Muscle layer of duodenum (tissue), 2 donors: ENCODE data around the gene SCFD2.

Experiments used
- H3K27ac ChIP-seq: one replicate; pipeline ENCODE4 v1.7.0; 2013; ENCODE audit warnings: mild to moderate bottlenecking, low read length
- H3K27me3 ChIP-seq: one replicate; pipeline ENCODE4 v1.7.0; 2013; ENCODE audit warnings: low read depth, mild to moderate bottlenecking, control low read depth, low read length
- H3K36me3 ChIP-seq, 2 donors: one replicate each; pipeline ENCODE4 v1.7.0; 2013; ENCODE audit warnings: low read length in 2 of 2, control low read depth in 1 of 2, mild to moderate bottlenecking in 1 of 2; ENCODE audit not compliant: insufficient read depth in 2 of 2, control insufficient read depth in 1 of 2
- H3K4me1 ChIP-seq, 2 donors: one replicate each; pipeline ENCODE4 v1.7.0; 2013; ENCODE audit warnings: low read length in 2 of 2, mild to moderate bottlenecking in 2 of 2, control low read depth in 1 of 2, moderate library complexity in 1 of 2; ENCODE audit not compliant: insufficient read depth in 2 of 2, control insufficient read depth in 1 of 2
- H3K4me3 ChIP-seq, 2 donors: one replicate each; pipeline ENCODE4 v1.7.0; 2013; ENCODE audit warnings: low read length in 2 of 2, low read depth in 1 of 2, mild to moderate bottlenecking in 1 of 2
- H3K9me3 ChIP-seq, 2 donors: one replicate each; pipeline ENCODE4 v1.7.0; 2013; ENCODE audit warnings: low read length in 2 of 2, control low read depth in 1 of 2, mild to moderate bottlenecking in 1 of 2; ENCODE audit not compliant: control insufficient read depth in 1 of 2
- donor health status: healthy.

Gene SCFD2

DNA sequence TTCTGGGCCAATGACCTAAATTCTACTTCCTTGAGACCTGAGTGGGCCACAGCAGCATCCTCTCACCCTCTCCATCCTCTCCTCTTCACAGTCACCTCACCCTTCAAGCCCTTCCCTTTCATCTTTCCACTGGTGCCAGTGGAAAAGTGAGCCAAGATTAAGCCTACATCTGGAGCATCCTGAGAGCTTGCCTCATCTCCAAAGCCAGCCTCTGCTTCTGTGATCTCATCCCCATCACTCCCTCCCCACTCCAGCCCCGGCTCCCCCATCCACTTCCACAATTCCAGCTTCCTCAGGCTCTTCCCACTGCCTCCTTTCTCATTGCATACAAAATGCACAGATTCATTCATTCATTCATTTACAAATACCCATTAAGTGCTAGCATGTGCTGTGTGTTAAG lies 513.8 kb downstream of the SCFD2 start:
- no peaks in the 10 kb centered on the region for H3K27me3 ChIP-seq
- peaks cover 4 to 7% of the 10 kb centered on the region in 2 donors for H3K4me1 ChIP-seq
- no peaks in the 10 kb centered on the region for H3K9me3 ChIP-seq
- H3K36me3 ChIP-seq = no peaks in the 10 kb centered on the region
- H3K4me3 ChIP-seq = no peak overlapping the region
- H3K27ac ChIP-seq = no peak overlapping the region

- no peak overlapping the region for H3K27ac ChIP-seq
- H3K4me1 ChIP-seq = peaks cover 4 to 7% of the 10 kb centered on the region in 2 donors
- no peaks in the 10 kb centered on the region for H3K36me3 ChIP-seq
- no peaks in the 10 kb centered on the region for H3K27me3 ChIP-seq
- no peak overlapping the region for H3K4me3 ChIP-seq
- no peaks in the 10 kb centered on the region for H3K9me3 ChIP-seq
Observed at GRCh38 chr4:52850406-52851124, 515.3 kb downstream of the SCFD2 start.

DNA sequence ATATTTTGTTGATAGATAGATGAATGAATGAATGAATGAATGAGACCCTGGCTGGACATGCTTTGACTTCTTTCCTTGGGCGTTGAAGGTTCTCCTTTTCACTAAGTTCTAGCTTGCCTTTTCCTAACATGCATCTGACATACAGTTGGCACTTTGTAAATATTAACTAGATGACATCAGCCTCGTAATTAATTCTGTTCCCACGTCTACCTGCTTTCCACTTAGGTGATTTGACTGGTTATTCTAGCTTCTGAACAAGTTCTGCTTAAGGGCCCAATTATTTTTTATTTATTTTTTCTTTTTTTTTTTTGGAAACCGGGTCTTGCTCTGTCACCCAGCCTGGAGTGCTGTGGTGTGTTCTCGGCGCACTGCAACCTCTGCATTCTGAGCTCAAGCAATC lies 517.6 kb downstream of the SCFD2 start:
- H3K27ac ChIP-seq = no peak overlapping the region
- no peaks in the 10 kb centered on the region for H3K36me3 ChIP-seq
- no peak overlapping the region for H3K4me3 ChIP-seq
- H3K9me3 ChIP-seq = no peaks in the 10 kb centered on the region
- peaks cover 2 to 4% of the 10 kb centered on the region in 2 donors for H3K4me1 ChIP-seq
- no peaks in the 10 kb centered on the region for H3K27me3 ChIP-seq

GRCh38 chr4:52846502-52846901 lies 519.4 kb downstream of the SCFD2 start:
- no peak overlapping the region for H3K27ac ChIP-seq
- H3K36me3 ChIP-seq = no peaks in the 10 kb centered on the region
- H3K4me1 ChIP-seq = peaks cover 7 to 9% of the 10 kb centered on the region in 2 donors
- no peaks in the 10 kb centered on the region for H3K9me3 ChIP-seq
- no peaks in the 10 kb centered on the region for H3K27me3 ChIP-seq
- H3K4me3 ChIP-seq = no peak overlapping the region

GRCh38 chr4:52844596-52844995 lies 521.3 kb downstream of the SCFD2 start:
- H3K27ac ChIP-seq = no peak overlapping the region
- H3K4me1 ChIP-seq = peaks cover 7 to 13% of the 10 kb centered on the region in 2 donors
- no peaks in the 10 kb centered on the region for H3K27me3 ChIP-seq
- H3K36me3 ChIP-seq = no peaks in the 10 kb centered on the region
- no peak overlapping the region for H3K4me3 ChIP-seq
- no peaks in the 10 kb centered on the region for H3K9me3 ChIP-seq

- Histone ChIP-seq H3K9me3 (no peaks in the 10 kb centered on the region), H3K27me3 (no peaks in the 10 kb centered on the region), H3K36me3 (no peaks in the 10 kb centered on the region), H3K4me1 (peaks cover 7 to 13% of the 10 kb centered on the region in 2 donors), H3K4me3 (no peak overlapping the region), H3K27ac (no peak overlapping the region)
Observed at GRCh38 chr4:52843958-52844357, 521.9 kb downstream of the SCFD2 start.

GRCh38 chr4:52843351-52843750 lies 522.5 kb downstream of the SCFD2 start:
- Histone ChIP-seq H3K27ac (no peak overlapping the region), H3K36me3 (no peaks in the 10 kb centered on the region), H3K4me3 (no peak overlapping the region), H3K9me3 (no peaks in the 10 kb centered on the region), H3K4me1 (peaks cover 7 to 13% of the 10 kb centered on the region in 2 donors), H3K27me3 (no peaks in the 10 kb centered on the region)

GRCh38 chr4:52842792-52843191 lies 523.1 kb downstream of the SCFD2 start:
- H3K36me3 ChIP-seq = no peaks in the 10 kb centered on the region
- no peaks in the 10 kb centered on the region for H3K9me3 ChIP-seq
- peaks cover 7 to 13% of the 10 kb centered on the region in 2 donors for H3K4me1 ChIP-seq
- H3K4me3 ChIP-seq = no peak overlapping the region
- no peaks in the 10 kb centered on the region for H3K27me3 ChIP-seq
- no peak overlapping the region for H3K27ac ChIP-seq

DNA sequence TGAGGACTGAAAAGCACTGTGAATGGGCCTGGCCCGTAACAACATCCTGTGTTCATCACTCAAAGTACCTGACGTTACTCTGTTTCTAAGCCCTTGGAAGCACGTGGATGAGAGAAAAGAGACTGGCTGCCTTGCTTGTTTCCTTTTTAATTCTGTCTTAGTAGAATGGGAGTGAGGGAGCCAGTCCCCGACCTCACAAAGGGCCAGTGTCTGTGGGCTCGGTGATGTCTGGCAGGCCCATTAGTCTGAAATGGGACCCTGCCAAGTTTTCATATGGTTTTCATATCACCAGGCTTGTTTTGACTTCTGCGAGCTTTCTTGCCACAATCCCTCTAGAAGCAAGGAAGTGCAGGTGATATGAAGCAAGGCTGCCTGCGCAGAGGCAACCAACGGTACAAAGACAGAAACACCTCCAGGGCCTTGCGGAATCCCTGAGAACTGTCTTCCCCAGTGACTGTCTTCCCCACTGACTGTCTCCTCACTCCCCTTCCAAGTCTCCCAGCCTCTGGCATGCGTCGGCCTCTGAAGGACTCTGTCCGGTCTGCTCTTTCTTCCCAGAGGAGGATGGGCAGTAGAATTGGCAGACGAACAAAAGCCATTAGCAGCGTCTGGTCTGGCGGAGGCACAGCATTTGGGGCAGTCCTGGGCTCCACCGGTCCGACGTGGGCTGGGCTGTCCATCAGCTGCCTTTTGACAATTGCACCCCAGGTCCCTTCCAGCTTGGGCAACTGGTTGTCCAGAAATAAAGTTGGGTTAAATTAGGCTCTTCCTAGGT lies 524.0 kb downstream of the SCFD2 start:
- Histone ChIP-seq H3K27ac (no peak overlapping the region), H3K27me3 (no peaks in the 10 kb centered on the region), H3K4me1 (peaks cover 7 to 13% of the 10 kb centered on the region in 2 donors), H3K9me3 (no peaks in the 10 kb centered on the region), H3K36me3 (no peaks in the 10 kb centered on the region), H3K4me3 (peak overlapping the region in 1 of 2 donors; percentile 2)

DNA sequence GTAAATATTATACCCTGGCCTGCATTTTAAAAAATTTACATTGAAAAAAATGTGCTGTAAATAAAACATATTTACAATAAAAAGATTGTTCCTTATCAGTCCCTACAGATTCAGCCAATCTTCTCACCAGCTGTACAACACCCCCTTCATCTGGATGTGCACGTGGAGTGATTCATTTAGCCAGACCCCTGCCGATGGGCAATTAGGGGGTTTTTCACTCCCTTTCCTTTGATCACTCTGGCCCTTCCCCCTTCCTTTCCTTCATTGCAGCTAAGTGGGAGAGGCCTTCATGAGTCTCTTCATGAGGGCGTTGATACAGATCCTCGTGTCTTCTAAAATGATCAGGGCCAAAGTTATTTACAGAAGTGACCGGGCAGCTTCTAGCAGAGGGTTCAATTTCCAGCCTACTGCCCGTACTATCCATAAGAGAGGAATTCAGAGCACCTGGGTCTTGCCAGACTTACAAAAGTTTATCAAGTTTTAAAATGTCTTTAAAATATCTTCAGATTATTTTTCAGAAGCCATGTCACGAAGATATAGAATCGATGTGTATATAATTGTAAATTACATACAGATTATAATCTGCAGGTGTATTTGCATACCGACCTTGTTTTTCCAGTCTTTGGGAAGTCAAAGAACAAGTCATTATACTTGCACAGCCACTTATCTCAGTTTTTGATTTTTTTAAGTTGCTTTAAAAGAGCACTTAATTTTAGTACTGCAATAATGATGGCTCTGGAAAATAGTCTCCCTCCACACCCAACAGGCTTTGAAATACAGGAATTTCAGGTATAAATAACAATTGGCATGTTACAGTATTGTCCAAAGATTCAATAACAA lies 525.1 kb downstream of the SCFD2 start:
- H3K9me3 ChIP-seq = no peaks in the 10 kb centered on the region
- H3K4me3 ChIP-seq = no peak overlapping the region
- no peaks in the 10 kb centered on the region for H3K36me3 ChIP-seq
- no peak overlapping the region for H3K27ac ChIP-seq
- H3K27me3 ChIP-seq = no peaks in the 10 kb centered on the region
- peaks cover 7 to 13% of the 10 kb centered on the region in 2 donors for H3K4me1 ChIP-seq
